Spleen (tissue), 7 donors: Measurements from ENCODE around the gene SLC66A1.

Experiments used
- CTCF ChIP-seq, 11 experiments: fragments of 200-600 bp in 7 of 11; fragments of 450-650 bp in 4 of 11; sonication (generic) in 4 of 11; IDR thresholded peaks in 8 of 11; conservative IDR thresholded peaks in 3 of 11; 1 replicate in 7 of 11; 2 replicates in 4 of 11; pipeline versions ENCODE4 v1.4.0 to v1.8.0; 2016 to 2021; ENCODE audit warnings: antibody characterized with exemption in 11 of 11, inconsistent platforms in 4 of 11, mild to moderate bottlenecking in 1 of 11
- POLR2AphosphoS5 ChIP-seq, 3 donors: sonication (generic); formaldehyde crosslinking; IDR thresholded peaks; one replicate each; pipeline ENCODE4 v1.5.1; 2017; ENCODE audit warnings: antibody characterized with exemption in 3 of 3
- donor health status: DM: no; HTN: no; CAD: no; lungs with moderate emphysema.
- donor health status: DM: no; HTN: no; CAD: no.
- donor health status: DM: no; HTN: no; CAD: no.

- TF ChIP-seq CTCF (IDR thresholded peaks at IDR 0.05 in 8 of 11, conservative IDR thresholded peaks at IDR 0.05 in 3 of 11) (no peak), POLR2AphosphoS5 (IDR thresholded peaks at IDR 0.05) (no peak)
These were observed 64.6 kb downstream of the SLC66A1 start for GRCh38 chr1:19376428-19377372.
